ENCODE results near the gene FGF18.

GRCh38 chr5:171409164-171410136 is 10.0 kb upstream of the FGF18 start:
- TF ChIP-seq CTCF (IDR thresholded peaks at IDR 0.05) (no peak), POLR2A (IDR thresholded peaks at IDR 0.05) (no peak), POLR2AphosphoS5 (IDR thresholded peaks at IDR 0.05) (no peak)
